HepG2 (cell line): Measurements from ENCODE around the gene NDUFB10. TPM values are rescaled to one million over a fixed set of nuclear protein-coding genes. Genes with fewer than 3 reads are reported as not detected.
A peak's percentile ranks its signal among the peaks of the same experiment; 100 is the strongest.

Source experiments
- ATAC-seq: fragments of 200-7000 bp; cut with Tn5 transposase; 3 replicates; pipeline ENCODE4 v1.9.1; 2020; ENCODE audit warnings: mild to moderate bottlenecking, moderate library complexity
- BruUV-seq: library from RNA; stranded (reverse); fragments of 400-500 nt; replicated peaks from 2 replicates; lab custom pipeline; 2021; lab: Mats Ljungman, UMichigan
- CTCF ChIA-PET: fragments of 300-600 bp; formaldehyde crosslinking; extraction: SDS; loops from one replicate; lab custom pipeline; 2021; ENCODE audit warnings: low total read pairs, inconsistent platforms, low intra/inter-chr PET ratio; lab: Yijun Ruan, JAX
- POLR2A ChIA-PET: fragments of 350-600 bp; sonication (Branson Sonifier 250); formaldehyde crosslinking; loops from one replicate; lab custom pipeline; 2020; ENCODE audit warnings: antibody characterized with exemption, inconsistent platforms; lab: Yijun Ruan, JAX
- DNase-seq: peaks from one replicate; pipeline ENCODE4 v3.0.0-alpha.2; 2015; ENCODE audit warnings: low spot score
- FAIRE-seq: peaks from 3 replicates; lab custom pipeline; 2011; peaks lifted over from hg19 to GRCh38; lab: Jason Lieb, UNC
- H2AFZ ChIP-seq: one replicate; pipeline ENCODE4 v1.6.1; 2011; ENCODE audit warnings: low read length, inconsistent platforms
- H3K27ac ChIP-seq: fragments of 300-600 bp; 3 replicates; pipeline ENCODE4 v1.8.0; 2011; ENCODE audit warnings: mixed run types, mild to moderate bottlenecking, mixed read lengths, low read length, inconsistent platforms; ENCODE audit not compliant: insufficient read depth; ENCODE audit errors: extremely low read length
- H3K27me3 ChIP-seq, 2 experiments: fragments of 200-600 bp in 1 of 2; 2 replicates in 1 of 2; 3 replicates in 1 of 2; pipeline versions ENCODE4 v1.6.0 to v1.8.0; 2011; ENCODE audit warnings: low read length in 2 of 2, mild to moderate bottlenecking in 2 of 2, moderate library complexity in 2 of 2, inconsistent platforms in 1 of 2; ENCODE audit not compliant: insufficient read depth in 2 of 2, control insufficient read depth in 1 of 2
- H3K36me3 ChIP-seq, 2 experiments: fragments of 200-600 bp in 1 of 2; replicated peaks in 1 of 2; 2 replicates in 1 of 2; 3 replicates in 1 of 2; pipeline versions ENCODE4 v1.5.1 to v1.8.0; 2011; ENCODE audit warnings: low read length in 2 of 2, inconsistent platforms in 1 of 2; ENCODE audit not compliant: insufficient read depth in 2 of 2, control insufficient read depth in 1 of 2
- H3K4me1 ChIP-seq: 2 replicates; pipeline ENCODE4 v1.5.1; 2012; ENCODE audit warnings: low read length, inconsistent platforms; ENCODE audit not compliant: insufficient read depth
- H3K4me2 ChIP-seq: 2 replicates; pipeline ENCODE4 v1.6.0; 2011; ENCODE audit warnings: low read depth, low read length, inconsistent platforms
- H3K4me3 ChIP-seq, 3 experiments: fragments of 200-600 bp in 1 of 3; sonication (generic), shearing (Covaris generic) in 1 of 3; replicated peaks in 1 of 3; 2 replicates each; pipeline ENCODE4 v1.5.1; 2011 to 2016; ENCODE audit warnings: low read length in 3 of 3, inconsistent platforms in 2 of 3, low read depth in 2 of 3, mild to moderate bottlenecking in 2 of 3, control low read depth in 1 of 3, mixed read lengths in 1 of 3; ENCODE audit not compliant: insufficient read depth in 1 of 3
- H3K79me2 ChIP-seq: one replicate; pipeline ENCODE4 v1.6.1; 2011; ENCODE audit warnings: low read length, inconsistent platforms; ENCODE audit not compliant: insufficient read depth
- H3K9ac ChIP-seq: 2 replicates; pipeline ENCODE4 v1.6.0; 2011; ENCODE audit warnings: mild to moderate bottlenecking, low read depth, low read length, inconsistent platforms; ENCODE audit not compliant: insufficient read depth
- H3K9me3 ChIP-seq: 2 replicates; pipeline ENCODE4 v1.5.1; 2012; ENCODE audit warnings: mild to moderate bottlenecking, low read length
- H4K20me1 ChIP-seq: 2 replicates; pipeline ENCODE4 v1.6.0; 2011; ENCODE audit warnings: inconsistent platforms, mild to moderate bottlenecking, low read length, moderate library complexity; ENCODE audit not compliant: insufficient read depth
- AGO2 ChIP-seq: fragments of 200-400 bp; formaldehyde crosslinking; optimal IDR thresholded peaks from 2 replicates; pipeline ENCODE3; 2017; ENCODE audit warnings: mild to moderate bottlenecking, low read depth, low read length, moderate library complexity
- DR1 ChIP-seq: sonication (generic); formaldehyde crosslinking; IDR thresholded peaks from 2 replicates; pipeline ENCODE4 v1.8.0; 2021; ENCODE audit warnings: mild to moderate bottlenecking, missing genetic modification reagents, inconsistent platforms
- FOXO1 ChIP-seq: sonication (generic); formaldehyde crosslinking; IDR thresholded peaks from 2 replicates; pipeline ENCODE4 v1.4.0; 2020; ENCODE audit warnings: missing genetic modification reagents
- PAF1 ChIP-seq: IDR thresholded peaks from 2 replicates; pipeline ENCODE4 v1.6.1; 2016; ENCODE audit warnings: missing genetic modification reagents, missing compliant biosample characterization
- PTBP1 ChIP-seq: fragments of 200-400 bp; formaldehyde crosslinking; IDR thresholded peaks from 2 replicates; pipeline ENCODE4 v1.6.1; 2018; ENCODE audit warnings: low read length, low read depth; ENCODE audit not compliant: poor library complexity, severe bottlenecking
- ZNF768 ChIP-seq: sonication (generic); formaldehyde crosslinking; IDR thresholded peaks from 2 replicates; pipeline ENCODE4 v1.4.0; 2020; ENCODE audit warnings: missing genetic modification reagents
- ZNF772 ChIP-seq: sonication (generic); formaldehyde crosslinking; IDR thresholded peaks from 2 replicates; pipeline ENCODE4 v1.5.0; 2020; ENCODE audit warnings: mild to moderate bottlenecking, missing genetic modification reagents
- WGBS: methylation state at CpG from one replicate; pipeline ENCODE4 v1.1.6; 2017; ENCODE audit warnings: low lambda C conversion rate; 5-methylcytosine and 5-hydroxymethylcytosine counted together
- in situ Hi-C: cut with HindIII; loops from 2 replicates; pipeline ENCODE4 v1.10.0; 2017; ENCODE audit warnings: low pct_unique_long_range_greater_than_20kb; ENCODE audit not compliant: extremely low pct_ligation_motif_present
- intact Hi-C: fragments of 100-400 bp; cut with micrococcal nuclease; formaldehyde crosslinking; loops from one replicate; pipeline ENCODE4 v1.10.0; 2022; ENCODE audit not compliant: unreplicated experiment
- polyA plus RNA-seq, 8 experiments: library from polyadenylated mRNA; depleted of rRNA in 3 of 8; stranded (reverse) in 7 of 8; unstranded in 1 of 8; fragments of >200 nt; fragmentation: Illumina TruSeq in 4 of 8; extraction: Trizol in 4 of 8; gene quantifications; 2 replicates each; pipeline versions ENCODE4 v1.2.1 to v1.2.3, GENCODE V29; 2011 to 2016; ENCODE audit warnings: low read depth in 4 of 8, missing spikeins in 1 of 8, mixed read lengths in 1 of 8; ENCODE audit not compliant: insufficient read depth in 1 of 8
- total RNA-seq, 5 experiments: library from RNA; depleted of rRNA; stranded (reverse); fragments of >200 nt; fragmentation: Illumina TruSeq; extraction: Trizol; gene quantifications; 2 replicates each; pipeline ENCODE4 v1.2.3, GENCODE V29; 2016; ENCODE audit warnings: low read depth in 1 of 5
- TF ChIP-seq, protein P1 (sequence below): IDR thresholded peaks from 2 replicates; pipeline ENCODE4 v1.6.1; 2012; ENCODE audit warnings: inconsistent platforms

Gene NDUFB10
- total and polyA plus RNA-seq, 2 of the 13 experiments (the other 11 are each of a cell fraction or from before 2014, with no cell fraction given), result 68.6 to 157 TPM

DNA sequence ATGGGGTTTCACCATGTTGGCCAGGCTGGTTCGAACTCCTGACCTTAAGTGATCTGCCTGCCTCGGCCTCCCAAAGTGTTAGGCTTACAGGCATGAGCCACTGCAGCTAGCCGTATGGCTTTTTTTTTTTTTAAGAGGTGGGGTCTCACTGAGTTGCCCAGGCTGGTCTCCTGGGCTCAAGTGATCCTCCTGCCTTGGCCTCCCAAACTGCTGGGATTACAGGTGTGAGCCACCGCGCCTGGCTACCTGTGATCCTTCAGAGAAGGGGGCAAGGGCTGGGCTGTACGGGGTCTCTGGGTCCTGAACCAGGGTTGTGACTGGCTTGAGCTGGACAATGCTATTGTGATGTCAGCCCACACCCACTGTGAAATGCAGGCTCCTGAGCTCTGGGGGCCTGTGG lies 7.1 kb downstream of the NDUFB10 start, which contains the start of gene RNF151 (continued):
- TF ChIP-seq FOXO1 (CRISPR knock-in tag) (no peak), ZNF768 (CRISPR knock-in tag) (no peak), ZNF772 (no peak), PAF1 (CRISPR knock-in tag) (no peak), PTBP1 (no peak)
- TF ChIP-seq, protein P1, sequence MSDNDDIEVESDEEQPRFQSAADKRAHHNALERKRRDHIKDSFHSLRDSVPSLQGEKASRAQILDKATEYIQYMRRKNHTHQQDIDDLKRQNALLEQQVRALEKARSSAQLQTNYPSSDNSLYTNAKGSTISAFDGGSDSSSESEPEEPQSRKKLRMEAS, result no peak

DNA sequence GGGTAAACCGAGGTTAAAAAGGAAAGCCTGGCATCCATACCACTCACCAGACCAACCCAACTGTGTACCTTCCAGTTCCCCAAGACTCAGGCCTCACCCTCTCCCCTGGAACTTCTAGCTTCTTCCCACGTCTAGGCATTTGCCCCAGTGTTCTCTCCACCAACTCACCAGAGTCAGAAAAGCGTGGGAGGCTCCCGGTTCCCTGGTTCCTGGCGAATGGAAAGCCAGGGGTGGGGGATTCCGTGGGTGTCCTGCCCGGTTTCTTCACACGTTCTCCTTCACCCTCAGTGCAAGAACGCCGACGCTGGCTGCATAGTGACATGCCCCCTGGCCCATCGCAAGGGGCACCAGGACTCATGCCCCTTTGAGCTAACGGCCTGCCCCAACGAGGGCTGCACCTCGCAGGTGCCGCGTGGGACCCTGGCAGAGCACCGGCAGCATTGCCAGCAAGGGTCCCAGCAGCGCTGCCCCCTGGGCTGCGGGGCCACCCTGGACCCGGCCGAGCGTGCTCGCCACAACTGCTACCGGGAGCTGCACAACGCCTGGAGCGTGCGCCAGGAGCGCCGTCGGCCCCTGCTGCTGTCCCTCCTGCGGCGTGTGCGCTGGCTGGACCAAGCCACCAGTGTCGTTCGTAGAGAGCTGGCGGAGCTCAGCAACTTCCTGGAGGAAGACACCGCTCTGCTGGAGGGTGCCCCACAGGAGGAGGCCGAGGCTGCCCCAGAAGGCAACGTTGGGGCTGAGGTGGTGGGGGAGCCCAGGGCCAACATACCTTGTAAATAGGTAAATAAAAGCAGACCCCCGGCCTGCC lies 9.0 kb downstream of the NDUFB10 start:
- in situ Hi-C loops, result no loop called here
- Histone ChIP-seq H3K79me2 (peaks cover 33% of the 10 kb centered on the region), H3K27ac (no peak overlapping the region), H3K27me3 (no peaks in the 10 kb centered on the region; a peak in 1 of 5 replicates), H3K4me2 (no peak overlapping the region), H3K36me3 (peaks cover 2 to 6% of the 10 kb centered on the region in 2 experiments; a peak in 1 of 5 replicates), H4K20me1 (peaks cover 10% of the 10 kb centered on the region), H3K4me1 (peaks cover 29% of the 10 kb centered on the region), H3K9me3 (no peaks in the 10 kb centered on the region), H2AFZ (no peak overlapping the region), H3K9ac (no peak overlapping the region), H3K4me3 (no peak overlapping the region)
- TF ChIP-seq DR1 (CRISPR knock-in tag), result no peak
- peak; percentile 38 for TF ChIP-seq AGO2
- DNase-seq, result no peak
- no peak for ATAC-seq
- intact Hi-C loops, result no loop called here
- 89% methylated on average over 20 of the region's 41 CpGs for WGBS
- no peak for FAIRE-seq
- ChIA-PET CTCF (no interaction called here), POLR2A (interaction anchor here (1.0 to 1.3 kb wide), 2 partner anchors 25 to 40 kb away, joined by 3 to 4 read pairs; partner anchors contain the start of gene MSRB1)
- BruUV-seq, result no TSS peak
